NCI-H526 (cell line): ENCODE results near the gene CNKSR3.

Experiments used
- DNase-seq, 2 experiments: peaks; one replicate each; lab custom pipeline; 2025; lab: John Stamatoyannopoulos, UW

CNKSR3 gene

GRCh38 chr6:154414021-154414813 is 96.3 kb downstream of the CNKSR3 start:
- DNase-seq: no peak

GRCh38 chr6:154412106-154412820 is 98.2 kb downstream of the CNKSR3 start:
- no peak for DNase-seq

- DNase-seq: no peak
These were observed 99.4 kb downstream of the CNKSR3 start for GRCh38 chr6:154411076-154411475.

- DNase-seq: no peak
These were observed 99.8 kb downstream of the CNKSR3 start for GRCh38 chr6:154410619-154411072.

- DNase-seq: peak in 1 of 2 experiments; percentile 45
These were observed 101.5 kb downstream of the CNKSR3 start for GRCh38 chr6:154408891-154409500.

GRCh38 chr6:154407440-154407839 is 103.0 kb downstream of the CNKSR3 start:
- no peak for DNase-seq

- no peak for DNase-seq
These were observed 103.6 kb downstream of the CNKSR3 start for GRCh38 chr6:154406869-154407268.

GRCh38 chr6:154406301-154406700 is 104.2 kb downstream of the CNKSR3 start:
- no peak for DNase-seq

GRCh38 chr6:154404791-154405400 is 105.6 kb downstream of the CNKSR3 start:
- DNase-seq: no peak

- DNase-seq: no peak
These were observed 106.7 kb downstream of the CNKSR3 start for GRCh38 chr6:154403788-154404187.

- DNase-seq: peak; percentile 38 to 53
These were observed 108.3 kb downstream of the CNKSR3 start for GRCh38 chr6:154402081-154402780.

GRCh38 chr6:154399097-154399496 is 111.4 kb downstream of the CNKSR3 start:
- DNase-seq: no peak

GRCh38 chr6:154397491-154398195 is 112.8 kb downstream of the CNKSR3 start:
- DNase-seq: no peak

GRCh38 chr6:154395878-154396277 is 114.6 kb downstream of the CNKSR3 start:
- DNase-seq: no peak

GRCh38 chr6:154395316-154395715 is 115.2 kb downstream of the CNKSR3 start:
- no peak for DNase-seq

GRCh38 chr6:154394571-154394970 is 115.9 kb downstream of the CNKSR3 start:
- DNase-seq: no peak

GRCh38 chr6:154390034-154390433 is 120.5 kb downstream of the CNKSR3 start:
- DNase-seq: no peak

- DNase-seq: no peak
These were observed 121.7 kb downstream of the CNKSR3 start for GRCh38 chr6:154388803-154389202.

- no peak for DNase-seq
These were observed 123.4 kb downstream of the CNKSR3 start for GRCh38 chr6:154386848-154387717.

- no peak for DNase-seq
These were observed 126.3 kb downstream of the CNKSR3 start for GRCh38 chr6:154384191-154384590.
